ENCODE results near the gene PDLIM7.
"Not testable (repeated sequence)": the region's sequence is repeated elsewhere in the genome, so short reads cannot be mapped to it uniquely, and the experiment has no call there.

DNA sequence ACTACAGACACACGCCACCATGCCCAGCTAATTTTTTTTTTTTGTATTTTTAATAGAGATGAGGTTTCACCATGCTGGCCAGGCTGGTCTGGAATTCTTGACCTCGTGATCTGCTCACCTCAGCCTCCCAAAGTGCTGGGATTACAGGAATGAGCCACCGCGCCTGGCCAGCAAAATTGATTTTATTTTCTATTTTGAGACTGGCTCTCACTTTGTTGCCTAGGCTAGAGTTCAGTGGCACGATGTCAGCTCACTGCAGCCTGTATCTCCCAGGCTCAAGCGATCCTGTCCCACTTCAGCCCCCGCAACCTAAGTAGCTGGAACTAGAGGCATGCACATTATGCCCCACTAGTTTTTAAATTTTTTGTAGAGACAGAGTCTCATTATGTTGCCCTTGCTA, 37.0 kb upstream of the PDLIM7 start:
- not testable (repeated sequence) for TF ChIP-seq POLR2A, MAFK (IDR thresholded peaks at IDR 0.05; ENCODE audit: low read depth, low read length)

Measured in IMR-90 (cell line).